Chondrocyte (in vitro differentiated cells): ENCODE data around the gene WDR86. TPM values are rescaled to one million over a fixed set of nuclear protein-coding genes. Genes with fewer than 3 reads are reported as not detected.

Experiments used
- DNase-seq: peaks from one replicate; pipeline ENCODE4 v3.0.0; 2021; ENCODE audit warnings: mixed read lengths, low spot score
- H3K27ac Mint-ChIP-seq: one replicate; pipeline ENCODE4 v1.8.0; 2021; ENCODE audit warnings: mild to moderate bottlenecking, moderate library complexity, mixed read lengths; ENCODE audit not compliant: unreplicated experiment
- H3K27me3 Mint-ChIP-seq: 2 replicates; pipeline ENCODE4 v1.8.0; 2021; ENCODE audit warnings: low read depth, mixed read lengths
- H3K36me3 Mint-ChIP-seq: 2 replicates; pipeline ENCODE4 v1.8.0; 2021; ENCODE audit warnings: low read depth, mixed read lengths
- H3K4me1 Mint-ChIP-seq: 2 replicates; pipeline ENCODE4 v1.8.0; 2021; ENCODE audit warnings: low read depth, mild to moderate bottlenecking, mixed read lengths
- H3K4me3 Mint-ChIP-seq: one replicate; pipeline ENCODE4 v1.8.0; 2021; ENCODE audit warnings: mild to moderate bottlenecking, moderate library complexity, mixed read lengths; ENCODE audit not compliant: unreplicated experiment
- H3K9me3 Mint-ChIP-seq: 2 replicates; pipeline ENCODE4 v1.8.0; 2021; ENCODE audit warnings: low read depth, mixed read lengths
- total RNA-seq: library from RNA; stranded (reverse); gene quantifications from 3 replicates; pipeline ENCODE4 v1.2.1, GENCODE V29; 2021
- TF ChIP-seq, protein P1 (sequence below): fragments of 200-600 bp; sonication (generic); IDR thresholded peaks from 2 replicates; pipeline ENCODE4 v1.5.0; 2021; ENCODE audit warnings: antibody characterized with exemption, mild to moderate bottlenecking, moderate library complexity

The WDR86 gene
- total RNA-seq, 1 donor from 2014 or later: not detected

DNA sequence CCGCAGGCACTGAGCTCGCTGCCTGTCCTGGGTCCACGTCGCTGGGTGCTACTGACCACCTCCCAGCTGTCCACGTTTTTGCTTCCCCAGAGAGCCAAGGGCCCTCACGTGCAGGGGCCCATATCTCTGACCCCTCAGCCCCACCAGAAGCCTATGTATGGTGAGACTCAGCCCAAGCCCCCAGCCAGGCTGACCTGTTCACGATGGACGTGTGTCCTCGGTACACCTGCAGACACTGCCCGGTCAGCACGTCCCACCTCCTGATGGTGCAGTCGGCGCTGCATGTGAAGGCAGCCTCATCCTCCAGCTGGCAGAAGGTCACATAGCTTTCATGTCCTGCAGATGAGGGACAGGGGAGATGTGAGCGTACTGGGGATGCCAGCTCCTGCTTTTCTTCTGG, 9.9 kb downstream of the WDR86 start:
- Mint-ChIP-seq H3K4me3 (no peak overlapping the region), H3K4me1 (peaks cover 20% of the 10 kb centered on the region), H3K27ac (no peak overlapping the region), H3K27me3 (peaks cover 21% of the 10 kb centered on the region), H3K36me3 (no peaks in the 10 kb centered on the region), H3K9me3 (no peaks in the 10 kb centered on the region)
- TF ChIP-seq, protein P1, sequence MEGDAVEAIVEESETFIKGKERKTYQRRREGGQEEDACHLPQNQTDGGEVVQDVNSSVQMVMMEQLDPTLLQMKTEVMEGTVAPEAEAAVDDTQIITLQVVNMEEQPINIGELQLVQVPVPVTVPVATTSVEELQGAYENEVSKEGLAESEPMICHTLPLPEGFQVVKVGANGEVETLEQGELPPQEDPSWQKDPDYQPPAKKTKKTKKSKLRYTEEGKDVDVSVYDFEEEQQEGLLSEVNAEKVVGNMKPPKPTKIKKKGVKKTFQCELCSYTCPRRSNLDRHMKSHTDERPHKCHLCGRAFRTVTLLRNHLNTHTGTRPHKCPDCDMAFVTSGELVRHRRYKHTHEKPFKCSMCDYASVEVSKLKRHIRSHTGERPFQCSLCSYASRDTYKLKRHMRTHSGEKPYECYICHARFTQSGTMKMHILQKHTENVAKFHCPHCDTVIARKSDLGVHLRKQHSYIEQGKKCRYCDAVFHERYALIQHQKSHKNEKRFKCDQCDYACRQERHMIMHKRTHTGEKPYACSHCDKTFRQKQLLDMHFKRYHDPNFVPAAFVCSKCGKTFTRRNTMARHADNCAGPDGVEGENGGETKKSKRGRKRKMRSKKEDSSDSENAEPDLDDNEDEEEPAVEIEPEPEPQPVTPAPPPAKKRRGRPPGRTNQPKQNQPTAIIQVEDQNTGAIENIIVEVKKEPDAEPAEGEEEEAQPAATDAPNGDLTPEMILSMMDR: no peak
- peak; percentile 72 for DNase-seq

DNA sequence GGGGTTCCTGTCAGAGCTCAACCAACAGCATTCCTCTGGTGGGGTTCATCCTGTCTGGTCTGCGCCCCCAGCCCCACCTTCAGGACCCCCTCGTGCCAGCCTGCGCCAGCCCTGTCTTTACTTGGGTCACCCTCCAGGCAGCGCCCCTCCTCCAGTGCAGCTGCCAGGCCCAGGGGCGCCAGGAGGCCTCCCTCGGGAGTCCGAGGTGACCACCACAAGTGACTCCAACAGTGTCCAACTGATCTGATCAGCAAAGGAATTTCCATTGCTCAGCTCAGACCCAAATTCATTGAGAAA, 10.6 kb downstream of the WDR86 start:
- Mint-ChIP-seq H3K4me3 (no peak overlapping the region), H3K36me3 (no peaks in the 10 kb centered on the region), H3K4me1 (peaks cover 20% of the 10 kb centered on the region), H3K9me3 (no peaks in the 10 kb centered on the region), H3K27me3 (peaks cover 21% of the 10 kb centered on the region), H3K27ac (no peak overlapping the region)
- TF ChIP-seq, protein P1: no peak
- no peak for DNase-seq

DNA sequence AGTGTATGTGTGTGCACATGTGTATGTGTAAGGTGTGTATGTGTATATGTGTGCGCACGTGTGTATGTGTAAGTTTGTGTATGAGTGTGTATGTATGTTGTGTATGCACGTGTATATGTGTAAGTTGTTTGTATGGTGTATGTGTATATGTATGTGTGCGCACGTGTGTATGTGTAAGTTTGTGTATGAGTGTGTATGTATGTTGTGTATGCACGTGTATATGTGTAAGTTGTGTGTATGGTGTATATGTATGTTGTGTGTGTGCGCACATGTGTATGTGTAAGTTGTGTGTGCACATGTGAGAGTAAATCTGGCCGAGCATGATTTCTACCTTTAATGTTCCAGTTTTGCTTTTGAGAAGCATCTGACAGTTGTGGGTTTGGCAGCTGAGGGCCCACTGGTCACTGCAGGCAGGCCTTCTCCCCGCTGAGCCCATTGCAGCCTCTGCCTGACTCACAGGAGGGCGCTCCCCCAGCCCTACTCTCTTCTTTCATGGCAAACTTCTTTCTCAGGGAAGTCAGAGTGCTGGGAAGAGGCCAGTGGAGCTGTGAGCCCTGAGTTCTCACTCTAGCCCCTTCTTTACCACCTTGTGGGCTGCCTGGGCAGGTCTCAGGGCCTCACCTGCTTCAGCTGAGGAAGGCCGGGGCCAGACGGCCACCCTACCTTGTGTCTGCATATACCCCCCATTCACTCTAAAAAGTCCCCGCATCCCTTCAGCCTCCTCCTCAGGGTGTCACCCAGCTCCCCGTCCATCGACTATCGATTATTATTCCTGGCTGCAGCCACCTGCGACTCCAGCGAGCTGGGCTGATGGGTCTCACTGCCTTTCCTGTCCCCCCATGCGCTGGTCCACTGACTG, 11.2 kb downstream of the WDR86 start:
- H3K27ac Mint-ChIP-seq: no peak overlapping the region
- peak; percentile 78 for DNase-seq
- peaks cover 14% of the 10 kb centered on the region for H3K4me1 Mint-ChIP-seq
- TF ChIP-seq, protein P1: no peak
- H3K27me3 Mint-ChIP-seq: peaks cover 24% of the 10 kb centered on the region
- no peaks in the 10 kb centered on the region for H3K9me3 Mint-ChIP-seq
- H3K36me3 Mint-ChIP-seq: no peaks in the 10 kb centered on the region
- H3K4me3 Mint-ChIP-seq: no peak overlapping the region

DNA sequence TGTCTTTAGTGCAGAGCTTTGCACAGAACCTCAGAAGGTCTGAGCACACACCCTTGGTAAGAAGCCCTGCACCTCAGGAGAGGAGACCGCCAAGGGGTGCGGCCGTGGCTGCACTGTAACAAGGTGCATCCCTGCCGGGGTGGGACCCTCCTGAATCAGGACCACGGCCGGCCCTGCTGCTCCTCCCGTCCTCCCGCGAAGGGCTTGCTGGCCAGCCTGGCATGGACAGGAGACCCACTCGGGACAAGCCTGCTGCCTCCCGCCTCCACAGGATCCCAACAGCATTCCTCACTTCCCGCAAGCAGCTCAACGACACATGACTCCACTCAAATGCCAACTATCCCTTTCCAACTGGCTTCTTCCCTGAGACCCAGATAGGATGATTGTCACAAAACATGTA, 12.8 kb downstream of the WDR86 start:
- peaks cover 33% of the 10 kb centered on the region for H3K27me3 Mint-ChIP-seq
- no peaks in the 10 kb centered on the region for H3K9me3 Mint-ChIP-seq
- H3K4me3 Mint-ChIP-seq: no peak overlapping the region
- peak; percentile 86 for DNase-seq
- peaks cover under 1% of the 10 kb centered on the region for H3K4me1 Mint-ChIP-seq
- no peaks in the 10 kb centered on the region for H3K36me3 Mint-ChIP-seq
- TF ChIP-seq, protein P1: no peak
- H3K27ac Mint-ChIP-seq: no peak overlapping the region

DNA sequence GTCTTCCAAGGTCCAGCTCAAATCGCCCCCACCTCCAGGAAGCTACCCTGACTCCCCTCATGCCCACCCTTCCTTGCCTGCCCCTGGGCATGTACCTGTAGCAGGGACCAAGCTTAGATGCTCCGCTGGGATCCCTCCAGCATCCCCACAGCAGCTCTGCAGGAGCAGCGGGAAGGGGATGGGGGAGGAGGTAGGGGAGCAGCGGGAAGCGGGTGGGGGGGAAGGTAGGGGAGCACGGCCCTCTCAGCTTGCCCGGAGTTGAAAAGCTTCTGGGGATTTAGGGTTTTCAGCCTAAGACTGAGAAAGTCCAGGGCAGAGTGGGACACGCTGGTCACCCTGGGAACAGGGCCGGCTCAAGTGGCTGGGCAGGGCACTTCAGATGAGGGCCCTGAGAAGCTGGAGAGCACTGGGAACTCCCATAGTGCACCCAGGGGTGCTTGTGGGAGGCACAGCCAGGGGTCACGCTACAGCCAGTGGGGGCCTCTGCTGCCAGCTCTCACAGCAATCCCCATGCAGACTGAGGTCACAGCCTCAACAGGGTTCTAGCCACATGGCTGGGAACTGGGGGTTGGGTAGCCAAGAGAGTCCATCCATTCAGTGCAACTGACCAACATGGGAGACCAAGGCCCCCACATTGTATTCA, 13.4 kb downstream of the WDR86 start:
- Mint-ChIP-seq H3K4me1 (no peaks in the 10 kb centered on the region), H3K27ac (no peak overlapping the region), H3K27me3 (peaks cover 33% of the 10 kb centered on the region), H3K36me3 (no peaks in the 10 kb centered on the region), H3K9me3 (no peaks in the 10 kb centered on the region), H3K4me3 (no peak overlapping the region)
- DNase-seq: peak; percentile 59
- TF ChIP-seq, protein P1: no peak
